AG04449 (cell line): Measurements from ENCODE around the gene FGF21.

Source experiments
- CTCF ChIA-PET: fragments of 350-600 bp; formaldehyde crosslinking; extraction: SDS; loops from one replicate; lab custom pipeline; 2021; ENCODE audit warnings: antibody characterized with exemption; lab: Yijun Ruan, JAX
- POLR2A ChIA-PET: fragments of 400-600, 350-600 bp; formaldehyde crosslinking; extraction: SDS; loops from one replicate; lab custom pipeline; 2020; ENCODE audit warnings: antibody characterized with exemption, inconsistent platforms; lab: Yijun Ruan, JAX
- DNase-seq: peaks from one replicate; pipeline ENCODE4 v3.0.0-alpha.2; 2010; ENCODE audit warnings: low read depth, low spot score
- H3K4me3 ChIP-seq: 2 replicates; pipeline ENCODE4 v1.5.1; 2011; ENCODE audit warnings: low read depth, mild to moderate bottlenecking, control low read depth, low read length
- TF ChIP-seq, protein P1 (sequence below): IDR thresholded peaks from one replicate; pipeline ENCODE4 v1.5.1; 2011; ENCODE audit warnings: mild to moderate bottlenecking, moderate library complexity, low read length, control low read depth, inconsistent platforms; ENCODE audit not compliant: insufficient read depth; ENCODE audit errors: missing control alignments

The FGF21 gene

DNA sequence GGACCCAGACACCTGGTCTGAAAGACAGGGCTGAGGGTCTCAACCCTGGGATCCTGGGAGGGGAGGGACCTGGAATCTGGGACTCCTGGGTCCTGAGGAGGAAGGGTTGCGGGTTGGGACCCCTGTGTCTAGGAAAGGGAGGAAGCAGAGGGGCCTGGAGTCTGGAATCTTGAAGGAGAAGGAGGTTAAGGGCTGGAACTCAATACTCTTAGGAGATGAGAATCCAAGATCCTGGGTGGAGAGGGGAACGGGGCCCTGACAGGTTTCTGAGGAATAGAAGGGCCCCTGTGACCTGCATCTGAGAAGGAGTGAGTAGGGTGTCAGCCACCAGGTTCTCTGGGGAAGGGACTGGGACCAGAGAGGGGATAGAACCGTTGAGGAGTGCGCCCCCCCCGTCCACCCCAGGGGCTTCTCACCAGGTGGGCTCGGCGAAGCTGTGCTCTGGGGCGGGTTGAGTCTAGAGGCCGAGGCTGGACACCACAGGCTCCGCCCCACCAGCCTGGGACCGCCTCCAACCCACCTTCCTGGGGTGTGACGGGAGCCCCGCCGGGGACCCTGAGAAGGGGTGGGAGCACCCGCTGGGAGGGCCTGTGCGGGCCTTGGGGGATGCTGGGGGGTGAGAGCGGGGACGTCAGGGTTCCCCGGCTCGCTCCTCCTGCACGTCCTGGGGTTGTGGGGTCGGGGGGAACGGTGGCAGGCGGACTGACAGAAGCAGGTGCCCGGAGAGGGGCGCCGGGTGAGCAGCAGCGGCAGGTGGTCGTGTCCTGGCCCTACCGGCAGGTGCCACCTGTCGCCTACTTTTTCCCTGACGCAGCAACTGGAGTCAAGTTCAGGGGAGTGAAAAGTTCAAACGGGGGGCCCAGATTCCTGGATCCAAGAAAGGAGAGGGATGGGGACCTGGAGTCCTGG is 35.8 kb upstream of the FGF21 start, which contains the start of gene MAMSTR:
Gene MAMSTR, minus strand, starts transcription at position 463 of the 909 bp plus-strand sequence. CDS start 694 bp downstream, outside the sequence.
- ChIA-PET CTCF (no interaction called here), POLR2A (no interaction called here)
- TF ChIP-seq, protein P1, sequence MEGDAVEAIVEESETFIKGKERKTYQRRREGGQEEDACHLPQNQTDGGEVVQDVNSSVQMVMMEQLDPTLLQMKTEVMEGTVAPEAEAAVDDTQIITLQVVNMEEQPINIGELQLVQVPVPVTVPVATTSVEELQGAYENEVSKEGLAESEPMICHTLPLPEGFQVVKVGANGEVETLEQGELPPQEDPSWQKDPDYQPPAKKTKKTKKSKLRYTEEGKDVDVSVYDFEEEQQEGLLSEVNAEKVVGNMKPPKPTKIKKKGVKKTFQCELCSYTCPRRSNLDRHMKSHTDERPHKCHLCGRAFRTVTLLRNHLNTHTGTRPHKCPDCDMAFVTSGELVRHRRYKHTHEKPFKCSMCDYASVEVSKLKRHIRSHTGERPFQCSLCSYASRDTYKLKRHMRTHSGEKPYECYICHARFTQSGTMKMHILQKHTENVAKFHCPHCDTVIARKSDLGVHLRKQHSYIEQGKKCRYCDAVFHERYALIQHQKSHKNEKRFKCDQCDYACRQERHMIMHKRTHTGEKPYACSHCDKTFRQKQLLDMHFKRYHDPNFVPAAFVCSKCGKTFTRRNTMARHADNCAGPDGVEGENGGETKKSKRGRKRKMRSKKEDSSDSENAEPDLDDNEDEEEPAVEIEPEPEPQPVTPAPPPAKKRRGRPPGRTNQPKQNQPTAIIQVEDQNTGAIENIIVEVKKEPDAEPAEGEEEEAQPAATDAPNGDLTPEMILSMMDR = no peak
- peak within 1 kb of the TSS; percentile 81 for H3K4me3 ChIP-seq
- DNase-seq = no peak

DNA sequence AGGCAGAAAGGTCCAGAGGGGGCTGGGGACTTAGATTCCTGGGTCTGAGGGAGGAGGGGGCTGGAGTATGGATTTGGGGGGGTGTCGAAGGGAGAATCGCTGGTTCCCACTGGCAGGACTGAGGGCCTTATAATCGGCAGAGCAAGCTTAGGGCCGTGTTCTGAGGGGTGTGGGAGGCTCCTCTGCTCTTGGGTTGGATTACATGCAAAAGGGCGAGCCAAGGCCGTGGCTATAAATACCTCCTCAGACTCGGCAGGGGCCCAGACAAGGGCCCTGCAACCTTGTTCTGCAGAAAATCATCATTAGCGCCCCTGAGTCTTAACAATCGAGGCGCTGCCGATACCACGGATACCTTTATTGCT is 35.1 kb upstream of the FGF21 start:
- TF ChIP-seq, protein P1 = no peak
- peak overlapping the region; percentile 81 for H3K4me3 ChIP-seq
- POLR2A ChIA-PET = interaction anchor here (0.9 to 1.1 kb wide), 2 partner anchors 97 to 101 kb away, joined by 3 read pairs; partner anchors contain the start of gene SPHK2
- DNase-seq = no peak
- CTCF ChIA-PET = interaction anchor here (0.8 kb wide), 1 partner anchor 45 kb away, joined by 5 read pairs; no protein-coding TSS in a partner anchor

GRCh38 chr19:48720613-48721296 is 34.6 kb upstream of the FGF21 start:
- DNase-seq = peak; percentile 93
- peak overlapping the region; percentile 81 for H3K4me3 ChIP-seq
- ChIA-PET CTCF (interaction anchor here (0.8 kb wide), 1 partner anchor 46 kb away, joined by 5 read pairs; no protein-coding TSS in a partner anchor), POLR2A (interaction anchor here (0.5 to 1.1 kb wide), 4 partner anchors 56 to 154 kb away, joined by 3 read pairs; partner anchors contain the start of gene SPHK2)
- TF ChIP-seq, protein P1 = no peak

DNA sequence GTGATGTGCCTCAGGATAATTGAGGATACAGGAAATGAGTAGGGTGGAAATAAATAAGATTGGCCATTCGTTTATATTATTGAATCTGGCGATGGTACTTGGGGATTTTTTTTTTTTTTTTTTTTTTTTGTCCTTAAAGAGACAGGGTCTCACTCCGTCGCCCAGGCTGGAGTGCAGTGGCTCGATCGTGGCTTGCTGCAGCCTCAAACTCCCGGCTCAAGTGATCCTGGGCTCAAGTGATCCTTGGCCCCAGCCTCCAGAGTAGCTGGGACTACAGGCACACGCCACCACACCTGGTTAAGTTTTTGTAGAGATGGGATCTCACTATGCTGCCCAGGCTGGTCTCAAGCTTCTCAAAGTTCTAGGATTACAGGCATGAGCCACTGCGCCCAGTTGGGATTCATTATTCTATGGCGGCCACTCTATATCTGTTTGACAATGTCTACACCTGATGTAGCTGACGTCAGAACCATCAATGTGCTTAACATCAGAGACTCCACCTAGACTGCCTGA is 33.1 kb upstream of the FGF21 start:
- CTCF ChIA-PET = no interaction called here
- DNase-seq = no peak
- no peak overlapping the region for H3K4me3 ChIP-seq
- POLR2A ChIA-PET = no interaction called here
- TF ChIP-seq, protein P1 = no peak

DNA sequence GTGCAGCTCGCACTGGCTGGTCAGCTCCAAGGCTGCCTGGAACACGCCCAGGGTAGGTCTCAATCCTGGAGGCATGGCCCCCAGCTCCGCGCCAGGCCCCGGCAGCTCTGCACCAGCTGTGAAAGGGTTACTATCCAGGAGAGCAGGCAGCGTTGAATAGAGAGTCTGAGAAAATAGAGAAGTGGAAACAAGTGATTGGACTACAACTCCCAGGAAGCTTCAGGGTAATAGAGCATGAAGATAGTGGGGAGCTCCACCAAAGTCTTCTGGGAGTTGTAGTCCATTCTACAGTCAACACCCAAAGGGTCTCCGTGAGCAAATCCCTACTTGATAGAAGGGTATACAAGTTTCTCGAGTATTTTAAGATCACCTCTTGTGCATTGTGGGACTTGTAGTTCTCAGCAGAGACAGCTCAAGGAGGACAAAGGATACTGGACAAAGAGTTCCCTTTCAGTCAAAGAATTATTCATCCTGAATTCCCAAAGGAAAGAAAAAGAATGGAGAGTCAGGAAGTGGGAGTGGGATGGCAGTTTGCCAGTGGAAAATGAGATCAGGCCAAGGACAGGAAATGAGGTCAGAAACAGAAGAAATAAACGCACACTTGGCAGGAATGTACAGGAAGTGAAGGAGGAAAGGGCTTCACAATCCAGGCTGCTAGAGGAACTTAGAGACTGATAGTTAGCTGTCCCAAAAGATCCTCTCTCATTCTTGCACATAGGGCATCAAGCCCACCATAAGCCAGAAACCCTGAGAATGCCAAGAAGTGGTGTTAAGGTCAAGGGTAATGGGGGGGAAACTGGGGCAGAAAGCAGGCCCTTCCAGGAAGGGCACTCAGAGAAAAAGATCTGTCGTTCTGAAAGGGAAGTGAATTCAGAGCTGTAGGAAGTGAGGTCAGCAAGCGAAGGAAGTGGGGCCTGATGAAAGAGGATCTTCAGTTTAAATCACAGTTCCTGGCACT is 30.2 kb upstream of the FGF21 start:
- ChIA-PET POLR2A (interaction anchor here (0.5 to 0.8 kb wide), 3 partner anchors 9 to 59 kb away, joined by 3 to 4 read pairs (median 3); no protein-coding TSS in a partner anchor), CTCF (interaction anchor here (0.7 to 2.2 kb wide), 7 partner anchors 10 to 70 kb away, joined by 3 to 10 read pairs (median 4); no protein-coding TSS in a partner anchor)
- TF ChIP-seq, protein P1 = no peak
- H3K4me3 ChIP-seq = no peak overlapping the region
- DNase-seq = peak; percentile 23
